Cortex of kidney (tissue), 1 donor: ENCODE data around the gene MRPS2.
"Not testable (repeated sequence)": the region's sequence is repeated elsewhere in the genome, so short reads cannot be mapped to it uniquely, and the experiment has no call there.

Experiments
- DNase-seq: peaks from one replicate; lab custom pipeline; 2025; lab: John Stamatoyannopoulos, UW

The MRPS2 gene

DNA sequence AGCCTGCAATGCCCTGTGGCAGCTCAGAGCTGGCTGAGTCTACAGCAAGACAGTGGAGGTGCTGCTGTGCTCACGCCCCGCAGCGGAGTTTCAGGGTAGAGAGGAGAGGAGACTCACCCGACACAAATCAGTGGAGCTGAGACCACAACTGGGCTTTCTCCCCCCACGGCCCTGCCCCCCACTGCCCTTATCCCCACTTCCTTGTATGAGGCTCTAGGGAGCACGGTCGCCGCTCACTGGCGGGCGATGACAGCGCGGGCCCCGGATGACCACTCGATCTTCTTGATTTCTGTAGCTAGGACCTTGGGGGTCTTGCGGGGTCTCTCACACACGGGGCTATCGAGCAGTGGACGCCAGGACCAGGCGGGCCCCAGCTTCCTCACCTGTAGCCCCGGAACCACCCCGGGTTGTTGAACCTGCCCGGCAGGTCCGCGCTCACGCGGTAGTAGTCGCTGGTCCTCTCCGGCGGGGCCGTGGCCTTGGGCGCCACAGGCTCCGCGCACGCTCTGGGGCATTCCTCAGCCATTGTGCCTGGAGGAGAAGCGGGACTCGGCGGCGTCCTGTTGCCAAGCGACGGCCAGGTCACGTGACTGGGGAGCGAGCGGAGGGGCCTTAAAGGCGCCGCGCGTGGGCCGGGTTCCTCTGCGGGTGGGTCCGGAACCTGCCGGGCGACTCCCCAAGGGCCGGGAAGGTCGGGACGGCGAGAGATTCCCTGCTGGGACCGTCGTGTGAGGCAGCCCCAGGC lies 984 bp upstream of the MRPS2 start:
- DNase-seq, result no peak

DNA sequence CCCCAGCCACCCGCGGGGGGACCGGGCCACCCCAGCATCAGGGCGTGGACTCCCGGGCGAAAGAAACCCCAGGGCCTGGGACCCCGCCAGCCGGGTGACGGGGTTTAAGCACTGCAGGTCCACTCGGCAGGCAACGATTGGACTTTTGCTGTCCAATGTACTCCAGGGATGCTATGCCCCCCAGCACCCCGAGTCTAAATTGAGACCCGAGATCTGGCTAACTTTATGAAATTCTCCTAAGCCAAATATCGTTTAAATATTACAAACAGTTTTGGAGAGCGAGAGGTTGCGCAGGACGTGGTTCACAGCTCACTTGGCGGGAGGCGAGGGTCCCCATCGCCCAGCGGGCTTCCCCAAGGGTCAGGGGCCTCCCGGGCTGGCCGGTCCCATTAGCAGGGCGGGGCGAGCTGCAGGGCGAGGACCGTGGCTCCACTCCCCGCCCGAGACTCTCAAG lies 384 bp upstream of the MRPS2 start:
- DNase-seq, result no peak

DNA sequence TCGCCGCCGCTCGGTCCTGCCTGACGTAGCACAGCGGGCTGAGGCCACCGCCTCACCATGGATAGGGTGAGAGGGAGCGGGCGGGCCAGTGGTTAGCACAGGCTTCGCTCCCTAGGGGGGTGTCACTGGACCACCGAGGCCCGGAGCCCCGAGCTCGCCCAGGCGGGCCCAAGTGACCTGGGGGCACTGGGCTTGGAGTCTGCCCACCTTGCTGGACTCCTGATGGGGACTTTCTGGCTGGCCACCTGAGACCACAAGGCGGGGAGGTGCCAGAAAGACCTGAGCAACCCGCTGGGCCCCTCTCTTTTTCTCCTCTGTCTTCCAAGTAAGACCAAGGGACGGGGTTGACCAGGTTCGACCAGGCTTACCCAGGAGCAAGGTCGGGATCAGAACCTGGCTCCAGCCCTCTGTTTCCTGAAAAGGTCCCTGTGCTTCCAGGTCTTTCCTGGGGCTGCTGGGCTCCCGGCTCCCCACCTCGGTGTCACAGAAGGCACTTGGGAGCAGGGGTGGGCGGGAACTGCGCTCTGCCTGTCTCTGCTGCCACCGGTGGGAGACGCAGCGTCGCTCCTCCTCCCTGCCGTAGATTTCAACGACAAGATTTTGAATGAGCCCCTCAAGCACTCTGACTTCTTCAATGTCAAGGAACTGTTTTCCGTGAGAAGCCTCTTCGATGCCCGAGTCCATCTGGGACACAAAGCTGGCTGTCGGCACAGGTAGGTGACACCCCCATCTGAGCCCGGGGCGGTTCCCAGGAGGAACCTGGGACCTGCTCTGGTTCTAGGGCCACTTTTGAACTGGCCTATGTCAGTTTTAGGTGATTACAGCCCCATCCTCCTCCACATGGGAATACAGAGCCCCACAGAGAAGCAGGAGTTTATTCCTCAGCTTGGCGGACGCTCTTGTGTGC lies 1.0 kb downstream of the MRPS2 start:
- DNase-seq, result no peak

DNA sequence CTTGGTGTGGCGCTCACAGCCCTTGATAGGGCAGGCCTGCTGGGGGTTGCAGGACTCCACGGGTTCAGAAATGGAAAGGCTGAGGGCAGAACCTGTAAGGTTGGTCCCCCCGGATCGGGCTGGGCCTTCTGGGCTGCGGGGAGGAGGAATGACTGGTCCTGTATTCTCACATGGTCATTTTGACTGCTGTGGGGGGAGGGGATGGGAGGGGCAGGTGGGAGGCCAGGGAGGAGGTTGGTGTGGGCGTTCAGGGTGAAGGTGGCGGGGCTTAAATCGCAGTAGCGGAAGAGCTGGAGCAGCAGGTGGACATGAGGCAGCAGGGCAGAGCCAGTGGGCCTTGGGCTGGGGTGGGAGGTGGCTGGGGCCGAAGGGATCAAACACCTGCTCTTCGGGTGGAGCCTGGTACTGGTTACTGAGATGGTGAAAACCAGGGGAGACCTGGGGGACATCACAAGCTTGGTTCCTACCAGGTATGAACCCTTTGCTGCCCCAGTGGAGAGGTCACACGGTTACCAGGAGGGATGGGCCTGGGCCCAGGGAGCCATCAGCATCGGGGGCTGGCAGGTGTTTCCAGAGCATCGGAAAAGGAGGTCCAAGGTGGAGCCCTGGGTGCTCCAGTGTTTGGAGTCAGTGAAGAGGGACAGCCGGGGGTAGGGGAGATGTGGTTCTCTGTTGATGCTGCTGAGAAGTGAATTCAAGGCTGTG lies 1.8 kb downstream of the MRPS2 start:
- no peak for DNase-seq

DNA sequence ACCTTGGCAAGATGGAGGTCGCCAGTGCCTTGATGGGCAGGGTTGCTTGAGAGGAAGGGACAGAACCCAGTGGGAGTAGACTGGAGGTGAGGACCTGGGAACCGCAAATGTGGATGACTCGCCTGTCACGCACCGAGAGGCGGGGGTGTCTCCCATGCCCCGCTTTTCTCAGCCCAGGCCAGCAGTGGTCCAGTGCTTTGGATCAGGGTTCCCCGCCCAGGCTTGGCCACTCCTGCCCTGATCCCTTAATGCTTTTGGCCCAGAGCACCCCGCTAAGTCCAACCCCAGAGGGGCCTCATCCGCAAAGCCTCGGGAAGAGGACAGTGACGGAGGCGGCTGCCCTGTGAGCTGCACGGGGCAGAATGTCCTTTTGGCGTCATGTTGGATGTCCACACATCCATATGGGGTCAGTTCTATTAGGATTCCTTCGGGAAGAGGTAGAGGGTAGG lies 2.4 kb downstream of the MRPS2 start:
- no peak for DNase-seq

DNA sequence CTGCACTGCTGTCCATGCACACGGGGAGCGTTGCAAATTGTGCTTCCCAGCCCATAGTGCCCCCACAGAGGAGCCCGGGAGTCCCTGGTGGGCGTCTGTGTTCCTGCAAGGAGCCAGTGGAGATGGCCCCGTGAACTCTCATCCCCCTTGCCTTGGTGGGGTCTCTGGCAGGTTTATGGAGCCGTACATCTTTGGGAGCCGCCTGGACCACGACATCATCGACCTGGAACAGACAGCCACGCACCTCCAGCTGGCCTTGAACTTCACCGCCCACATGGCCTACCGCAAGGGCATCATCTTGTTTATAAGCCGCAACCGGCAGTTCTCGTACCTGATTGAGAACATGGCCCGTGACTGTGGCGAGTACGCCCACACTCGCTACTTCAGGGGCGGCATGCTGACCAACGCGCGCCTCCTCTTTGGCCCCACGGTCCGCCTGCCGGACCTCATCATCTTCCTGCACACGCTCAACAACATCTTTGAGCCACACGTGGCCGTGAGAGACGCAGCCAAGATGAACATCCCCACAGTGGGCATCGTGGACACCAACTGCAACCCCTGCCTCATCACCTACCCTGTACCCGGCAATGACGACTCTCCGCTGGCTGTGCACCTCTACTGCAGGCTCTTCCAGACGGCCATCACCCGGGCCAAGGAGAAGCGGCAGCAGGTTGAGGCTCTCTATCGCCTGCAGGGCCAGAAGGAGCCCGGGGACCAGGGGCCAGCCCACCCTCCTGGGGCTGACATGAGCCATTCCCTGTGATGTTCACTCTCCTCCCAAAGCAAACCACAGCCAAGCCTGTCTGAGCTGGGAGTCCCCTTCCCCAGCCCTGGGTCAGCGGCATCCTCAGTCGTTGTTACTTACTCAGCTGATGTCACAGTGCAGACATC lies 3.1 kb downstream of the MRPS2 start:
- no peak for DNase-seq

DNA sequence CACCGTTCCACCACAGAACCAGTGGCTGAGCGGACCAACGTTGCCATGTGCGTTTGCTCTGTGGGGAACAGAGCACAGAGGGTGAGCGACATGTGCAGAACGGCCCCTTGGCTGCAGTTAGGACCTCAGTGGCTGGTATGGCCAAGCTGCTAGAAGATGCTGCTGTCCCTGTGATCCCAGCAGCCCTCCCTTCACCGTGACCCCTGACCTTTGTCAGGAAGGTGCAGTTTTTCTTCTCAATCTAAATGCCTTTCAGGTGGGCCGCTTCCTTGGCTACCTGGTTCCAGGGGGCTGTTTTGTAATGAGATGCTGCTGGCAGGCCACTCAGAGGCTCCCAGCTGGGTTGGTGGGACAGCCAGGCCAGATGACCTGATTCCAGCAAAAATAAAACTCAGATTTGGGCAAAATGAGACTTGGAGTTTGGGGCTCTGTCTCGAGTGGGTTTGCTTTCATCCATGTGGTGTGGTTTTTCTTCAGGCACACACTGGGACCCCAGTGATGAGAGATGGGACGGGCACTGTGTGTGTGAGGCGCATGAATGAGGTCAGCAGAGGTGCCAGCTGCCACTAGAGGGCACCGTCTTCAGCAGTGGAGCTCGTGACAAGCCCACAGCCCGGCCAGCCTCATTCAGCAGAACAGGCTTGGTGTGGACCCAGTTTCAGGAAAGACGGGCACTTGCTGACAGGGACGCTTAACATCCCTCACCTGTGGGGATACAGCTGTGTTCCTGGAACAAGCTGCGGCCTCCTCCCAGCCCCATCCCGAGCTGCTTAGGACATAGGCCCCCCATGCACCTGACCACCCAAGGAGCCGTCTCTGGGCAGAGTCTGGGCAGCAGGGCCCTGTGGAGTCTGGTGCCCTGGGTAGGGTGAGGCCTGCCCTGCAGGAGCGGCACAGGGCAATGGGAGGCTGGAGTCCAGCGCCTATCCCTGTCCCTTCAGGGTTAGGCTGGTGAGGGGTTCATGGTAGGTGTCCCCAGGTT lies 4.1 kb downstream of the MRPS2 start:
- no peak for DNase-seq

DNA sequence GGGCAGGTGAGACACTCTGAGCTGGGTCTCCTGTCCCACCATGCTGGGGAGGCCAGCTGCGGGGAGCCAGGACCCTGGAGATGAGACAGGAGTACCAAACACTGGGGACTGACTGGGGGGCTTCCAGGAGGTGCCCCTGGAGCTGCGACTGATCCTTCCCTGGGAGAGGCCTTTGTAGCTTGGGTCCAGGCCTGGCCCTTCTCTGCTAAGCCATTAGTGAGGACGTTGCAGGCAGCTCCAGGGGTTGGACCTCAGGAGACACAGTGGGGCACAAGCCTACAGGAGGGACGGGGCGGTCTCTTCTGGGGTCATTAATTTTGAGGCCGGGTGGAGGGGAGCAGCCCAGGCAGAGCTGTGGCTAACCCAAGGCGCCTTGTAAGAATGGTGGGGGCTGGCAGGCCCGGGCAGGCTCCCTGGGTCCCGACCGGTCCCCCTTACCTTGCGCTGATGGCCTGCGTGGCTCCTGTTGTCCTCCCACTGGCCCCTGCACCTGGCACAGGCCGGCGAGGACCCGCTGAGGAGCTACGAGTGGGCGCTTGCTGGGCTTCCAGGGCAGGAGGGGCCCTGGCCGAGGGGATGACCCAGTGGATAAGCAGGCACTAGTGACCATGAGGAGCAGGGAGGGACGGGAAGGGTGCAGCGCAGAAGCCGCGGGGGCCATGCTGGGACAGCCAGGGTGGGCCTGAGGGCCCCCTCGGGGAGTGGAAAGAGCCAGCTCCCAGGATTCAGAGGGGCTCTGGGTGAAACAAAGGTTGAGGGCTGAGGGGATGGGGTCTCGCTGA lies 5.1 kb downstream of the MRPS2 start:
- no peak for DNase-seq

DNA sequence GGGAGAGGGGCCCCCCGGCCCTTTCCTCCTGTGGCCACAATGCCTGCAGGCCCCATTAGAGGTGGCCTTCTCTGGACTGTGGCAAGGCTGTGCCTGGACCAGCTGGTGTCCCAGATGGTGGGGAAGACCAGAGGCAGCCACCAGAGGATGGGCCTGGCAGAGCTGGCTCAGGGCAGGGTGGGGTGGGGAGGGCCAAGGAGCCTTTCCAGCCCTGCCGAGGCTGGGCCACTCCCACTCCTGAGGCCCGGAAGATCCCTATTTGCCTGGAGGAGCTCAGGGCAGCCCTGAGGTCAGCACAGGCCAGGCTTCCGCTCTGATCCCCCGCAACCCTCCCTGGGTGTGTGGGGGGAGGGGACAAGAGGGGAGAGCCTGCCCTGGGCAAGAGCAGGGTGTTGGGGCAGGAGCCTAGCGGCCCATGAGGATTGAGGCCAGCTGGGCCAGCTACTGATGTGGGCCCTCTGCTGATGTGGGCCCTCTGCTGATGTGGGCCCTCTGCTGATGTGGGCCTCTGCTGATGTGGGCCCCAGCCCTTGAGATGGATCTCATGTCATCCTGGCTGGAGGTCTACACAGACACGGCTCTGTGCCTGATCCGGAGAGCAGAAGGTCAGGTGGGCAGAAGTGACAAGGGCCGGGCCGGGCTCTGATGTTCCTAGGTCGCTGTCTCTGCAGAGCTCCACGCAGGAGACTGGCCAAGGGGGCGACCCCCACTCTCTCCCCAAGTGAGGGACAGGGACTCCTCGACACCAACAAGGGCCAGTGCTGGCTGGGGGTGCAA lies 6.0 kb downstream of the MRPS2 start:
- DNase-seq, result no peak

DNA sequence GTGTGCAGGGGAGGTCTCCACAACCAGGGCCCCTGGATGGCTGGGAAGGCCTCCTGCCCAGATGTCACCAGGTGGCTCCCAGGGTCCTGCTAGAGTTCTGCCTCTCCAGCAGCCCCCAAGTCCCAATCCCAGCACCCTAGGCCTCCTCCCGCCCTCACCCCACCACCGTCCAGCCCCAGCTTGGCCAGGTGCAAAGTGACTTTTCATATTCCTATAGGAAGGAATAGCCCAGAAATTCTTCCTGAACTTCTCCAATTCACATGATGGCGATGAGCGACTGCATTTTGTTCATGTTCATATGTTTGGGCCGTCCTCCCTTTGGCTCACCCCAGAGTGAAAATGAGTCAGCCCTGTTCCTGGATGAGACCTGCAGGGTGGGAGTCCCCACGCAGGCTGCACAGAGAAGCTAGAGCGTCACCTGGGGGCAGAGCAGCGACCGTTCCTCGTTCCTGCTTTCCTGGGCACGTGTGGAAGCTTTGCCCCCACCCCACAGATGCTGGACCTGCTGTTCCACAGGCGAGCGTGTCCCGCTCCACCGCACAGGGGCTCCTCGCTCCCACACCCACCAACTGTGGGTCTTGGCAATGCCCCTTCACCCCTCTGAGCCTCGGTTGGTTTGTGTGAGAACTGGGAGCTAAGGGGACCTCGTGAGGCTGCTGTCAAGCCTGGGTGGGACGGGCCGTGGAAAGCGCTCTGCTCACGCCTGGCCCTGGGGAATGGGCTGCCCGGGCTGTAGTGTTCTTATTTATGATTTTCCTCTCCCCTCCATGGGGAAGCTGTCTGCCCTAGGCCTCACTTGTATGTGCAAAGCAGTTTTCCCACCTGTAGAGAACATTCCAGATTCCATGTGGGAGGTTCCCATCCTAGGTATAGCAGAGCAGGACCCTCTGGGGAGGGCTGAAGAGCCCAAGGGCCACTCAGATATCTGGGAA lies 6.9 kb downstream of the MRPS2 start:
- DNase-seq, result no peak

DNA sequence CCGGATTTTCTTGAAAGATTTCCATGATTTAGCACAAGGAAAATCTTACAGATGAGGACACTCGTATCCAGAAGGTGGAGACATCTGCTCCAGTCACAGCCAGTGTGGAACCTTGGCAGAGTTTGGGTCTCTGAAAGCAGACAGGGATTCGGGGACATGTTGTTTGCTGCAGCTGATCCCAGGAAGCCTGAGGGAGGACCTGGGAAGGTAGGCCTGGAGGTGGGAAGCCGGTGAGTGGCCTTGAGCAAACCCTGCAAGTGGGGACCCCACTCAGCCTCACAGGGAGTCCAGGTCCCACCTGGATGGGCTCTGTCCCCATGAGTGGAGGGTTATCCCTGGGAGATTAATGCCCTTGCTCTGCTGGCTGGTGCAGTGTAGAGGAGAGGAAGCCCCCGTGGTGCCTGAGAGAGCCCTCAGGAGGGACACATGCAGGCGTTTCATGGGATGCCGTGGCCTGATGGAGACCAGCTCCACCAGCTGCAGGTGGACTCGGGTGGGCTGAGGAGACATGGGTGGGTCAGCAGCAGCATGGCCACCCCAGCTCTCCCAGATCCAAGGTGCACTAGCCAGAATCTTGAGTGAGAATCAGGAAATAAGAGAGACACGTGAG lies 7.8 kb downstream of the MRPS2 start:
- DNase-seq, result no peak

DNA sequence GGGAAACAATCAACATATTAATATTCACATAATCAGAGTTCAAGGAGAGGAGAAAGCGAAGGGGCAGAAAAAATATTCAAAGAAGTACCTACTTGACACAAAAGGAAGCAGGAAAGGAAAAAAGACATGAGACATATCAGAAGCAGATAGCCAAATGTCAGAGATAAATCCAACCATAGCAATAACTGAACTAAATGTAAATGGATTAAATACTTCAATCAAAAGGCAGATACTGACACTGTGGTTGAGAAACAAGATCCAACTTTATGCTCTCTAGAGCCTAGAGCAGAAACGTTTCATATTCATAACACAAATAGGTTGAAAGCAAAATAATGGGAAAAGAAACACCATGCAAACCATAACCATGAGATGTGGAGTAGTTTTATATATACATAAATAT lies 9.0 kb downstream of the MRPS2 start:
- DNase-seq, result no peak

DNA sequence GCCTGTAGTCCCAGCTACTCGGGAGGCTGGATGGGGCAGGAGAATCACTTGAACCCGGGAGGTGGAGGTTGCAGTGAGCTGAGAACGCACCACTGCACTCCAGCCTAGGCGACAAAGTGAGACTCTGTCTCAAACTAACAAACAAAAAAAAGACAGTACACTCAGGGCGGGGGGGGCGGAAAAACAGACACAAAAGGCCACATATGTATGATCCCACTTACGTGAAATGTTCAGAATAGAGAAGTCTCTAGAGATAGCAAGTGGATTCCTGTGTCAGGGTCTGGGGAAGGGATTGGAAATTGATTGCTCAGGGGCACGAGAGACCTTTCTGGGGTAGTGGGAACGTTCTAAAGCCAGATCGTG lies 11.7 kb downstream of the MRPS2 start:
- no peak for DNase-seq

DNA sequence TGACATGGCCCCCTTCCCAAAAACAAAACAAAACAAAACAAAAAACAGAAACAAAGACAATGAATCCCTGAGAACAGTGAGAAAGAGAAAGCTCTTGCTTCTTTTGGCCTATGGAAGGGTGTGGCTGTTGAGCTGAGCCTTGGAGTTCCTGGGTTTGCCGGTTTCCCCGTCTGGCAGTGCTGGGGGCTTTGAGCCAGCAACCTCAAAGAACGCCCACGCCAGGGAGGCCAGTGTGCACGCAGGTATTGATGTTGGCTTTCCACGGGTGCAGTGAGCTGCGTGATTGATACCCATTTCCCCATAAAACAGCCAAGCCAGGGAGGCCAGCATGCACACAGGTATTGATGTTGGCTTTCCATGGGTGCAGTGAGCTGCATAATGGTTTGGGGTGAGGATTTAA lies 12.4 kb downstream of the MRPS2 start:
- no peak for DNase-seq

DNA sequence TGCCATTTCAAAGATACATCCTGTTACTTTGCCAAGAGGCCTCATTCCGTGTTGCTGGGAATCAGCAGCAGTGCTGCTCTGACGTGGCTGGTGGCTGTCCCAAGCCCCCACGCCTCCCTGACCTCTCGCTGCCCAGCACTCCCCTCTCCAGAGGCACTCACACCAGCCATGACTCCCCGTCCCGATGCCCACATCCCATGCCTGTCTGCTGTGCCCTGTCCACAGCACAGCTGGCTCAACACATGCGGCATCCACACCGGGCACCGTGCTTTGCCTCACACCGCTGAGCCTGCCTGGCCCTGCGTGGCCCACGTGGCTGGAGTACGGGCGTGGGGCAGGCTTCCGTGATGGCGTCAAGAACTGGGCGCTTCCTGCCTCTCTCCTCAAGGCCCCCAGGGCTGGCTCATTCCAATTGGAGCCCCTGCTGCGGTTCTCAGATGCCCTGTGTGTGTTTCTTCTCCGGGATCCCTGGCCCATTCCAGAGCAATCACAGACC lies 12.9 kb downstream of the MRPS2 start:
- no peak for DNase-seq

DNA sequence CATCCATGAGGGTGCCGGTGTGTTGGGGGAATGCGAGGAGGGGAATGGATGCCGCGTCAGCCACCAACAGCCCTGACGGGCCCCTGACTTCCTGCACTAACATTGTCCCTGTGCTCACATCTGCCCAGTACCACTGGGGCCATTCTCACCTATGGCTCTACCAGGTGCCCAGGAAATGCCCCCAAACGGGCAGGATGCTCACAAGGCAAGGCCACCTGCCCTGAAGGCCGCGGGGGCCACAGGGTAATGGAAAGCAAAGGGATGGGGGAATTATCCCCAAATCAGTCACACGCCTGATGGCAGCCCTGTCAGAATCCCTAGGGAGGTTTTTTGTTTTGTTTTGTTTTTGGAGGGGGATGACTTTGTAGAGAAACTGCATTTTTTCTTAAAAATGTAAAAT lies 13.4 kb downstream of the MRPS2 start:
- not testable (repeated sequence) for DNase-seq
